Brain microvascular endothelial cell (primary cell): ENCODE measurements around the gene ZNF18.
"Not testable (repeated sequence)": the region's sequence is repeated elsewhere in the genome, so short reads cannot be mapped to it uniquely, and the experiment has no call there.

Experiments used
- DNase-seq: peaks from one replicate; pipeline ENCODE4 v3.0.0-alpha.2; 2020
- H3K27ac ChIP-seq: fragments of 250-450 bp; sonication (Bioruptor Pico); 2 replicates; pipeline ENCODE4 v1.5.1; 2020; ENCODE audit warnings: mild to moderate bottlenecking, moderate library complexity
- H3K27me3 ChIP-seq: fragments of 250-450 bp; sonication (Bioruptor Pico); replicated peaks from 2 replicates; pipeline ENCODE4 v1.5.1; 2020; ENCODE audit warnings: mild to moderate bottlenecking
- H3K36me3 ChIP-seq: fragments of 250-450 bp; sonication (Bioruptor Pico); replicated peaks from 2 replicates; pipeline ENCODE4 v1.5.1; 2020; ENCODE audit warnings: mild to moderate bottlenecking
- H3K4me3 ChIP-seq: 2 replicates; pipeline ENCODE4 v1.5.1; 2011; ENCODE audit warnings: low read depth, mild to moderate bottlenecking, control low read depth, low read length, moderate library complexity
- CTCF ChIP-seq: IDR thresholded peaks from 2 replicates; pipeline ENCODE4 v1.5.1; 2011; ENCODE audit warnings: low read depth, mild to moderate bottlenecking, moderate library complexity, low read length, control low read depth, inconsistent platforms; ENCODE audit errors: missing control alignments
- in situ Hi-C: cut with HindIII; loops from 2 replicates; pipeline ENCODE4 v1.10.0; 2017; ENCODE audit warnings: low sequenced_read_pairs, low pct_ligation_motif_present

The ZNF18 gene

GRCh38 chr17:11986179-11986941 lies 10.9 kb downstream of the ZNF18 start:
- Histone ChIP-seq H3K36me3 (peaks cover 11% of the 10 kb centered on the region), H3K27me3 (no peaks in the 10 kb centered on the region), H3K27ac (no peak overlapping the region), H3K4me3 (no peak overlapping the region)
- in situ Hi-C loops = loop anchor here (25.0 kb wide), 1 partner anchor 1249 kb away; the partner anchor contains the start of gene TMEM220
- TF ChIP-seq CTCF = no peak
- no peak for DNase-seq

DNA sequence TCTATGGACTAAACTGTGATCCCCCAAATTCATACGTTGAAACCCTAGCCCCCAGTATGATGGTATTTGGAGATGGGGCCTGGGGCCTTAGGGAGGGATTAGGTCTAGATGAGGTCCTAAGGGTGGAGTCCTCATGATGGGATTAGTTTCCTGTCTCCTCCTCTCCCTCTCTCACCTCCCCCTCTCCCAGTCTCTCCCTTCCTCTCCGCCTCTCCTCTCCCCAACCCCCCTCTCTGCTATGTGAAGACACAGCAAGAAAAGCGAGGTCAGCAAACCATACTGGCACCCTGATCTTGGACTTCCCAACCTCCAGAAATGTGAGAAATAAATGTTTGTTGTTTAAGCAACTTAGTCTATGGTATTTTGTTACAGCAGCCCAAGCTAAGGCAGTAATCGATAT lies 15.4 kb downstream of the ZNF18 start:
- no peaks in the 10 kb centered on the region for H3K27me3 ChIP-seq
- H3K4me3 ChIP-seq = no peak overlapping the region
- no peak for TF ChIP-seq CTCF
- no peak for DNase-seq
- no peak overlapping the region for H3K27ac ChIP-seq
- in situ Hi-C loops = loop anchor here (25.0 kb wide), 1 partner anchor 1245 kb away; the partner anchor contains the start of gene TMEM220
- H3K36me3 ChIP-seq = peaks cover 21% of the 10 kb centered on the region

GRCh38 chr17:11980813-11981212 lies 16.5 kb downstream of the ZNF18 start:
- Histone ChIP-seq H3K27ac (no peak overlapping the region), H3K27me3 (no peaks in the 10 kb centered on the region), H3K36me3 (peaks cover 21% of the 10 kb centered on the region), H3K4me3 (no peak overlapping the region)
- in situ Hi-C loops = loop anchor here (25.0 kb wide), 1 partner anchor 1244 kb away; the partner anchor contains the start of gene TMEM220
- DNase-seq = peak; percentile 8
- peak; percentile 42 for TF ChIP-seq CTCF

- TF ChIP-seq CTCF = no peak
Observed at GRCh38 chr17:11979795-11980194, 17.5 kb downstream of the ZNF18 start.

GRCh38 chr17:11972741-11973140 lies 24.5 kb downstream of the ZNF18 start:
- DNase-seq, H3K4me3 ChIP-seq, H3K27me3 ChIP-seq, H3K27ac ChIP-seq, H3K36me3 ChIP-seq, in situ Hi-C loops: not testable (repeated sequence)

More at GRCh38 chr17:11979795-11980194, 17.5 kb downstream of the ZNF18 start:
- peaks cover 21% of the 10 kb centered on the region for H3K36me3 ChIP-seq
- DNase-seq = no peak
- H3K4me3 ChIP-seq = no peak overlapping the region
- no peaks in the 10 kb centered on the region for H3K27me3 ChIP-seq
- no peak overlapping the region for H3K27ac ChIP-seq
- in situ Hi-C loops = loop anchor here (25.0 kb wide), 1 partner anchor 1242 kb away; the partner anchor contains the start of gene TMEM220

DNA sequence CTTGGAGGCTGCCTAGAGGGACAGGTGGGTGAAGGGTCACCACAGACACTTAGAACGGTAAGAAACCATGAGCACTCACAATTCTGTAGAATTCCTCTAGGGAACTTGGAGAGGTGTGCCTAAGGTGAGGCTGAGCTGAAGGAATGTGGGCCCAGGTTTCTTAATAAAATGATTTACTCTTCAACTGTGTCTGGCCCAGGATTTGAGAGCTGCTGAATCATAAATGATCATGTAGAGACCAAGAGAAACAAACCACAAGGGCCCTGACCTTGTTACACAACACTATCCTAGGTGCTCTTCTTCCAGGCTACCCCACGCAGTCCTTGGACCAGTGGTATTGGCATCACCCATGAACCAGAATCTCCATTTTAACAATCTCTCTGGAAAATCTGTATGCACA lies 27.7 kb downstream of the ZNF18 start:
- H3K27me3 ChIP-seq = no peaks in the 10 kb centered on the region
- in situ Hi-C loops = no loop called here
- TF ChIP-seq CTCF = no peak
- H3K36me3 ChIP-seq = no peaks in the 10 kb centered on the region
- DNase-seq = no peak
- H3K27ac ChIP-seq = no peak overlapping the region
- H3K4me3 ChIP-seq = no peak overlapping the region
